ENCODE data around the gene VRK1.

VRK1 gene

DNA sequence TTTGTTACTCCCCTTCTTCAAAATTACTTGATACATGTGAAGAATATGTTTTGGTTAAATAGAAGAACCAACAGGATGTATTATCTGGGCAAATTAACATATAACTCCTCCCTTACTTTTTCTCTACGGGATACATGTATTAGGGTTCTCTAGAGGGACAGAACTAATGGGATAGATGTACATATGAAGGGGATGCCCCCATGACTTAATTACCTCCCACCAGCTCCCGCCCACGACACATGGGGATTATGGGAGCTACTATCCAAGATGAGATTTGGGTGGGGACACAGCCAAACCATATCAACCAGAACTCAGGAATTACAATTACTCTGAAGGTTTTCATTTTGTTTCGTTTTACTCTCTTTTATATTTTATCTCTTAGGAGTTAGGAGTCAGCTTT is 41.3 kb downstream of the VRK1 start:
- TF ChIP-seq EZH2phosphoT487 (IDR thresholded peaks at IDR 0.05; ENCODE audit: borderline replicate concordance): no peak
- TF ChIP-seq, protein P1, sequence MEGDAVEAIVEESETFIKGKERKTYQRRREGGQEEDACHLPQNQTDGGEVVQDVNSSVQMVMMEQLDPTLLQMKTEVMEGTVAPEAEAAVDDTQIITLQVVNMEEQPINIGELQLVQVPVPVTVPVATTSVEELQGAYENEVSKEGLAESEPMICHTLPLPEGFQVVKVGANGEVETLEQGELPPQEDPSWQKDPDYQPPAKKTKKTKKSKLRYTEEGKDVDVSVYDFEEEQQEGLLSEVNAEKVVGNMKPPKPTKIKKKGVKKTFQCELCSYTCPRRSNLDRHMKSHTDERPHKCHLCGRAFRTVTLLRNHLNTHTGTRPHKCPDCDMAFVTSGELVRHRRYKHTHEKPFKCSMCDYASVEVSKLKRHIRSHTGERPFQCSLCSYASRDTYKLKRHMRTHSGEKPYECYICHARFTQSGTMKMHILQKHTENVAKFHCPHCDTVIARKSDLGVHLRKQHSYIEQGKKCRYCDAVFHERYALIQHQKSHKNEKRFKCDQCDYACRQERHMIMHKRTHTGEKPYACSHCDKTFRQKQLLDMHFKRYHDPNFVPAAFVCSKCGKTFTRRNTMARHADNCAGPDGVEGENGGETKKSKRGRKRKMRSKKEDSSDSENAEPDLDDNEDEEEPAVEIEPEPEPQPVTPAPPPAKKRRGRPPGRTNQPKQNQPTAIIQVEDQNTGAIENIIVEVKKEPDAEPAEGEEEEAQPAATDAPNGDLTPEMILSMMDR (conservative IDR thresholded peaks at IDR 0.05; ENCODE audit: low read length): no peak
- H3K4me1 ChIP-seq (ENCODE audit: insufficient read depth, low read length, poor library complexity, severe bottlenecking): no peaks in the 10 kb centered on the region
- H4K20me1 ChIP-seq (ENCODE audit: insufficient read depth, low read length, poor library complexity, severe bottlenecking): no peaks in the 10 kb centered on the region
- no peaks in the 10 kb centered on the region for H3K27me3 ChIP-seq (ENCODE audit: insufficient read depth, low read length, poor library complexity, severe bottlenecking)
- peaks cover 76% of the 10 kb centered on the region; the same call in 1 of the 2 replicates for H3K36me3 ChIP-seq (ENCODE audit: insufficient read depth, low read length)
- no peaks in the 10 kb centered on the region for H3F3A ChIP-seq (ENCODE audit: low read depth)
- no peaks in the 10 kb centered on the region for H3K9me2 ChIP-seq (replicated peaks; ENCODE audit: low read depth, low read length)
- no peak overlapping the region for H3K9ac ChIP-seq (ENCODE audit: low read depth, low read length, poor library complexity, severe bottlenecking)
- no peak overlapping the region for H3K4me3 ChIP-seq (ENCODE audit: low read length, poor library complexity, severe bottlenecking)
- no peaks in the 10 kb centered on the region for H3K9me3 ChIP-seq (ENCODE audit: insufficient read depth, low read depth, low read length)
- H3K79me2 ChIP-seq (ENCODE audit: insufficient read depth, low read length): peaks cover 14% of the 10 kb centered on the region; the same call in 1 of the 2 replicates
- H2AFZ ChIP-seq (ENCODE audit: low read length): no peak overlapping the region
- no peak overlapping the region for H3K4me2 ChIP-seq (ENCODE audit: low read depth, low read length, poor library complexity, severe bottlenecking)

DNA sequence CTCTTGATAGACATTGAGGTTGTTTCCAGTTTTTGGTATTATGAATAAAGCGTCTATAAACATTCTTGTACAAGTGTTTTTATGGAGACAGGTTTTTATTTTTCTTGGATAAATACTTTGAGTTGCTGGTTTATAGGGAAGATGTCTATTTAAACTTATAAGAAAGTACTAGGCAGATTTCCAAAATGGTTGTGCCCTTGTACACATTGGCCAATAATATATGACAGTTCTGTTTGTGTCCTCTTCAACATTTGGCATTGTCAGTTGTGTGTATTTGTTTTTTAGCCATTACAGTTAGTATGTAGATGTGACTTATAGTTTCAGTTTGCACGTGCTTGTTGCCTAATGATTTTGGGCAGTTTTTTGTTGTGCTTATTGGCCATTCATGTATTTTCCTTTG is 42.1 kb downstream of the VRK1 start:
- TF ChIP-seq EZH2phosphoT487 (IDR thresholded peaks at IDR 0.05; ENCODE audit: borderline replicate concordance): no peak
- TF ChIP-seq, protein P1 (conservative IDR thresholded peaks at IDR 0.05; ENCODE audit: low read length): no peak
- Histone ChIP-seq H3F3A (ENCODE audit: low read depth) (no peaks in the 10 kb centered on the region), H3K4me1 (ENCODE audit: insufficient read depth, low read length, poor library complexity, severe bottlenecking) (no peaks in the 10 kb centered on the region), H3K9me3 (ENCODE audit: insufficient read depth, low read depth, low read length) (no peaks in the 10 kb centered on the region), H3K36me3 (ENCODE audit: insufficient read depth, low read length) (peaks cover 71% of the 10 kb centered on the region; the same call in 1 of the 2 replicates), H3K79me2 (ENCODE audit: insufficient read depth, low read length) (peaks cover 17% of the 10 kb centered on the region; the same call in 1 of the 2 replicates), H3K27me3 (ENCODE audit: insufficient read depth, low read length, poor library complexity, severe bottlenecking) (no peaks in the 10 kb centered on the region), H4K20me1 (ENCODE audit: insufficient read depth, low read length, poor library complexity, severe bottlenecking) (no peaks in the 10 kb centered on the region), H3K9me2 (replicated peaks; ENCODE audit: low read depth, low read length) (no peaks in the 10 kb centered on the region), H3K4me2 (ENCODE audit: low read depth, low read length, poor library complexity, severe bottlenecking) (no peak overlapping the region), H3K9ac (ENCODE audit: low read depth, low read length, poor library complexity, severe bottlenecking) (no peak overlapping the region), H3K4me3 (ENCODE audit: low read length, poor library complexity, severe bottlenecking) (no peak overlapping the region), H2AFZ (ENCODE audit: low read length) (no peak overlapping the region)

DNA sequence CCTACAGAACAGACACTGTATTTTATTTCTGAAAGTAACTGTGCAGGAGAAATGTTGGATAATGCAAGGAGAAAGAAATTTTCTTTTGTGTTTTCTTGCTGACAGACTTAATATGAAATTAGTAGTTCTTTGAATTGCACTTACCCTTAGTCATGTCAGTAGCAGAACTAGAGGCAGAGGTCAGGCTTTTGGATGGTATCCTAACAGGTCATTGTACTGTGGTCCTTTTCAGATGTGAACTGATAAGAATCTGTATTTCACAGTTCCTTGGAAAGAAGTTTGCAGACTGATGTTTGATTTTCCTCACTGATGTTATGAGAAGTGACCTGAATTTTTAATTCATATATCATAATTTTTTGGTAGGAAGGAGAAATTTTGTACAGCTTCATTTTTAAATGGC is 46.0 kb downstream of the VRK1 start:
- no peaks in the 10 kb centered on the region for H3F3A ChIP-seq (ENCODE audit: low read depth)
- no peaks in the 10 kb centered on the region for H3K27me3 ChIP-seq (ENCODE audit: insufficient read depth, low read length, poor library complexity, severe bottlenecking)
- no peaks in the 10 kb centered on the region for H3K4me1 ChIP-seq (ENCODE audit: insufficient read depth, low read length, poor library complexity, severe bottlenecking)
- H3K4me3 ChIP-seq (ENCODE audit: low read length, poor library complexity, severe bottlenecking): no peak overlapping the region
- H3K9ac ChIP-seq (ENCODE audit: low read depth, low read length, poor library complexity, severe bottlenecking): no peak overlapping the region
- no peaks in the 10 kb centered on the region for H4K20me1 ChIP-seq (ENCODE audit: insufficient read depth, low read length, poor library complexity, severe bottlenecking)
- H3K9me2 ChIP-seq (replicated peaks; ENCODE audit: low read depth, low read length): no peaks in the 10 kb centered on the region
- peaks cover 18% of the 10 kb centered on the region; the same call in 1 of the 2 replicates for H3K79me2 ChIP-seq (ENCODE audit: insufficient read depth, low read length)
- H3K4me2 ChIP-seq (ENCODE audit: low read depth, low read length, poor library complexity, severe bottlenecking): no peak overlapping the region
- H2AFZ ChIP-seq (ENCODE audit: low read length): no peak overlapping the region
- TF ChIP-seq, protein P1 (conservative IDR thresholded peaks at IDR 0.05; ENCODE audit: low read length): no peak
- TF ChIP-seq EZH2phosphoT487 (IDR thresholded peaks at IDR 0.05; ENCODE audit: borderline replicate concordance): no peak
- H3K36me3 ChIP-seq (ENCODE audit: insufficient read depth, low read length): peaks cover 62% of the 10 kb centered on the region
- H3K9me3 ChIP-seq (ENCODE audit: insufficient read depth, low read depth, low read length): no peaks in the 10 kb centered on the region

Measured in Loucy (cell line).